HG03439 (cell line): ENCODE data around the gene ADK.
"Not testable (repeated sequence)": the region's sequence is repeated elsewhere in the genome, so short reads cannot be mapped to it uniquely, and the experiment has no call there.

Experiments used
- ATAC-seq: cut with Tn5 transposase; IDR thresholded peaks from one replicate; pipeline ENCODE4 v1.9.1; 2021; ENCODE audit warnings: mild to moderate bottlenecking, moderate library complexity; ENCODE audit not compliant: unreplicated experiment

Gene ADK

GRCh38 chr10:74140553-74140952 is 10.5 kb upstream of the ADK start:
- no peak for ATAC-seq

- ATAC-seq, result no peak
These were observed 5.9 kb upstream of the ADK start for GRCh38 chr10:74145133-74145532.

- not testable (repeated sequence) for ATAC-seq
These were observed 4.0 kb upstream of the ADK start for GRCh38 chr10:74146980-74147379.

GRCh38 chr10:74150204-74150989 is 624 bp upstream of the ADK start, which contains the start of gene AP3M1:
Gene AP3M1 (minus strand): TSS chr10:74150828. CDS start chr10:74138379, 12,449 bp downstream.
- ATAC-seq, result peak; percentile 46

GRCh38 chr10:74151879-74152722 is 1.1 kb downstream of the ADK start:
- ATAC-seq, result no peak

GRCh38 chr10:74153123-74153522 is 2.1 kb downstream of the ADK start:
- ATAC-seq, result no peak

GRCh38 chr10:74153676-74154075 is 2.7 kb downstream of the ADK start:
- ATAC-seq, result no peak

GRCh38 chr10:74156919-74157289 is 5.9 kb downstream of the ADK start:
- no peak for ATAC-seq

- ATAC-seq, result no peak
These were observed 9.0 kb downstream of the ADK start for GRCh38 chr10:74160013-74160412.

GRCh38 chr10:74163319-74164068 is 12.5 kb downstream of the ADK start:
- ATAC-seq, result no peak

- ATAC-seq, result no peak
These were observed 13.9 kb downstream of the ADK start for GRCh38 chr10:74164716-74165529.

GRCh38 chr10:74165530-74165901 is 14.5 kb downstream of the ADK start:
- ATAC-seq, result no peak

- ATAC-seq, result no peak
These were observed 16.4 kb downstream of the ADK start for GRCh38 chr10:74167443-74167842.

- no peak for ATAC-seq
These were observed 20.6 kb downstream of the ADK start for GRCh38 chr10:74171625-74172024.

GRCh38 chr10:74174521-74174920 is 23.5 kb downstream of the ADK start:
- ATAC-seq, result no peak

- no peak for ATAC-seq
These were observed 24.7 kb downstream of the ADK start for GRCh38 chr10:74175510-74176379.

- peak; percentile 85 for ATAC-seq
These were observed 25.5 kb downstream of the ADK start for GRCh38 chr10:74176380-74177139.

- ATAC-seq, result peak; percentile 24
These were observed 26.2 kb downstream of the ADK start for GRCh38 chr10:74177140-74177677.
